Activated CD4-positive, CD25-positive, alpha-beta regulatory T cell (primary cell): Measurements from ENCODE around the gene CDH23.
A peak's percentile ranks its signal among the peaks of the same experiment; 100 is the strongest.

ENCODE experiments used
- DNase-seq, 4 experiments: peaks; one replicate each; lab custom pipeline; 2025; lab: John Stamatoyannopoulos, UW

The CDH23 gene

DNA sequence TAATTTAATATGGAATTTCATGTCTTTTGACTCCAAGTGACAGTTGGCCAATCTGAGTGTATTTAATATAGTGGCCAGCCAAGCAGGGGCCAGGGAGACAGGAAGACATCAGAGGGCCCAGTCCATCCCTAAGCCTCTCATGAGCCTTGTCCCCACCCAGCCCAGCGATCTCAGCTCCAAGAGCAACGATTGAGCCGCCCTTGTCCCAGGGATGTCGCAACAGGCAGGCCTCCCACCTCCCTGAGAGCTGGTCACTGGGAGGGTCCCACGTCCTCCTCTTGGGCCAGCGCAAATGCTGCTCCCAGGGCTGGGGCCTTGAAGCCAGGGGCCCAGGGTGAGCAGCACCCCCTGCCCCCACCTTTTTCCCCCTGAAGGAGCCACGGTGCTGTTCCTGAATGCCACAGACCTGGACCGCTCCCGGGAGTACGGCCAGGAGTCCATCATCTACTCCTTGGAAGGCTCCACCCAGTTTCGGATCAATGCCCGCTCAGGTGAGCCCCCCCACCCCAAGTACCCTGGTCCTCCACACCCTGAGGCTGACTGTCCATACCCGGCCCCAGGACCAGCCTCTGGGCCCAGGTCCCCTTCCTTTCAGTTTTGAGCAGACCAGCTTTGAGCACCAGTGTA is 293.5 kb downstream of the CDH23 start:
- no peak for DNase-seq

DNA sequence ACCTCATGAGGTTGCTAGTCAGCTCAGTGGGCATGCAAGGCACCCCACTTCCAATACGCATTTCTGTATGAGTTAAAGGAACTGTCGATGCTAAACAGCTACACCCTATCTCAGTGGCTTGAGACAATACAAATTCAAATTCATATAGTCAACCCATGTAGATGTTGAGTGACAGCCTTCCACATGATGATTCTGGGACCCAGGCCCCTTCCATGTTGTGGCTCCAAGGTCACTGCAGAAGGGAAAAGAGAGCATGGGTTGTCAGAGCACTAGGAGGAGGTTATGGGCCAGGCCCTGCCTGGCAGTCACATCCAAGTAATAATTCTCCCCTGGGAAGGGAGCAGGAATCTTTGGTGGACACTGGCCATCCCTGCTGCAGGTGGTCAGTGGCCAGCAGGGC is 294.7 kb downstream of the CDH23 start:
- no peak for DNase-seq

GRCh38 chr10:71692598-71693306 is 296.0 kb downstream of the CDH23 start:
- DNase-seq: no peak

DNA sequence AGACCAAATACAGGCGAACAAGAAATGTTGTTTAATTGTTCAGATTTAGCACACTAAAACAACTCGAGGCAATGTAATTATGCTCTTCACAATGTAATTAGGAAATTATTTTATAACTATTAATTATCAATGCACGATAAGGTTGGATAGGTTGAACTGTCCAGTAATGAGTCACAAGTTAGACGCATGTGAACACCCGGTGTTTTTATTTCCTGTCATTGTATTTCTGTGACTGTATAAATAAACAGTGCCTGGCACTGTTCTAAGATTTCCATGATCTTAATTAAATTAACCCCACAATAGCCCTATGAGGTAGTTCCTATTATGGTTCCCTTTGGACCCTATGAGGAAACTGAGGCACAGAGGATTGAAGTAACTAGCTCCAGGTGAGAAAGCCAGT is 296.7 kb downstream of the CDH23 start:
- DNase-seq: no peak

DNA sequence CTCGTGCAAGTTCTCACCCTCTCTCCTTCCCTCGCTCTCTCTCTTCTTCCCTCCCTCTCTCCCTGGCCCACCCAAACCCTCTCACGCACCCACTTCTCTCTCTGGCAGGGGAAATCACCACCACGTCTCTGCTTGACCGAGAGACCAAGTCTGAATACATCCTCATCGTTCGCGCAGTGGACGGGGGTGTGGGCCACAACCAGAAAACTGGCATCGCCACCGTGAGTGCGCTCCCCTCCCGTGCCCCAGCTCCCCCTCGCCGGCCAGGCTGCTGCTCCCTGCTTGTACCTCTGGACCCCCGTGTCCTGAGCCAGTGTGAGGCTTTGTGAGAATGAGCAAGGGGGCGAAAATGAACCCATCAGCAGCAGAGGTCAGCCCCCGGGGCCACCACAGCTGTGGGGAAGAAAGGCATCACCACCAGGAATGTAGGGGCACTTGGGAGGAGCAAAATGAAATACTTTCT is 297.4 kb downstream of the CDH23 start:
- DNase-seq: no peak

DNA sequence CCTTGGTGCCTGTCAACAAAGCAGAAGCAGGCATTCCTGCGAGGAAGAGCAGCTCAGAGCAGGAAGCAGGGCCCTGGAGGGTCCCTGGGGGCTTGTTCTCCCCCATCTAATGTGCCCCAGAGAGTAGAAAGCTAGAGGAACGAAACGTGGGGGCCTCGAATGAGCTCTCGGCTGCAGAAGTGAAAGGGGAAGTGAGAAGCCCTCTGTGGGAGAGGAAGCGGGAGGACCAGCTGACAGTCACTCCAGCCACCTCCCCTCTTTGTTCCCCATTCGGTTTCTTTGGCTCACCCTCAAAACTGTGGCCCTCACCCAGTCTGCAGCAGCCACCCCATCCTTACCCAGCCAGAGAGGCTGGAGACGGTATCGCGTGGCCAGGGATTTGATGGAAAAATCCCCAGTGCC is 297.8 kb downstream of the CDH23 start:
- DNase-seq: peak in 3 of 4 experiments; percentile 8 to 18 (median 12)

DNA sequence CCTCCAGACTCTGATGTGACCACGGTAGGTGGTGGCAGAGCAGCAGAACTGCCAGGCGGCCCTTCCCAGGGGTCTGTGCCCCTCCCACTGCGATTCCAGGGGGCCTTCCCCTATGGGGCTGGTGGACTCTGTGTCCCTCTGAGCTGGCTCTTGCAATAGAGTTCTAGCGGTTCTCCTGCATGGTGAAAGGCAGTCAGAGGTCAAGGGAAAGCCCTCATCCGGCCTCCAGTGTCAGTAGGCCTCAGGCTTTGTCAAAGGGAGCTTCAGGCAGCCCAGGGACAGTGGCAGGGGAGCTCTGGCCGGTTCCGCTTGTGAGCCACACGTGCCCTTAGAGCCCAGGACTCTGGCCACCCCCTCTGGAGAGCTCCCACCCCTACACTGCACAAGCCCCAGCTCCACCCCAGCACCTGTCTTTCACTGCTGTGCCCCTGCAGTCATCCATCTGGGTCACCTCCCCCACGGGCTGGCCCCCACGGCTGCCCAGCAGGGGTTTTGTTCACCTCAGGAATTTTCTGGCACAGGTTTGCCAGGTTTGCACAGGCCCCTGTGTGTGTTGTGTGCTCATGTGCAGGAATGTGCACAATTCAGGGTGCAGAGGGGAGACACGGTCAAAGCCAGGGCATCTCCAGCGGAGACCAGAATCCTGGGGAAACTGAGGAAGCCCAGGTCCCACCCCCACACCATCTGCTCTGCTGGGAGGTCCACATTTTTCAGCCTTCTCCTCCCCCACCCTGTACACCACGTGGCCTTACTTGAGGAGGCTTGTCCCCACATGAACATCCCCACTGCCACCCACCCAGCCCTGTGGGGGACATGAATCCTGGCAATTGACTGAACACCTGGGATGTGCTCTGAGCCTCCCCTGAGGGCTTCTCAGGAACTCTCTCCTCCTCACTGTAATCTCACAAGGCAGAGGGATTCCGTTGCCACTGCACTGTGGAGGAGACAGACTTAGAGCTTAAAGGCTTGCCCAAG is 299.1 kb downstream of the CDH23 start:
- DNase-seq: no peak

GRCh38 chr10:71696628-71697326 is 300.1 kb downstream of the CDH23 start:
- peak; percentile 22 to 50 (median 43) for DNase-seq

GRCh38 chr10:71697938-71698709 is 301.4 kb downstream of the CDH23 start:
- peak in 1 of 4 experiments; percentile 15 for DNase-seq

GRCh38 chr10:71698737-71699136 is 302.0 kb downstream of the CDH23 start:
- no peak for DNase-seq

DNA sequence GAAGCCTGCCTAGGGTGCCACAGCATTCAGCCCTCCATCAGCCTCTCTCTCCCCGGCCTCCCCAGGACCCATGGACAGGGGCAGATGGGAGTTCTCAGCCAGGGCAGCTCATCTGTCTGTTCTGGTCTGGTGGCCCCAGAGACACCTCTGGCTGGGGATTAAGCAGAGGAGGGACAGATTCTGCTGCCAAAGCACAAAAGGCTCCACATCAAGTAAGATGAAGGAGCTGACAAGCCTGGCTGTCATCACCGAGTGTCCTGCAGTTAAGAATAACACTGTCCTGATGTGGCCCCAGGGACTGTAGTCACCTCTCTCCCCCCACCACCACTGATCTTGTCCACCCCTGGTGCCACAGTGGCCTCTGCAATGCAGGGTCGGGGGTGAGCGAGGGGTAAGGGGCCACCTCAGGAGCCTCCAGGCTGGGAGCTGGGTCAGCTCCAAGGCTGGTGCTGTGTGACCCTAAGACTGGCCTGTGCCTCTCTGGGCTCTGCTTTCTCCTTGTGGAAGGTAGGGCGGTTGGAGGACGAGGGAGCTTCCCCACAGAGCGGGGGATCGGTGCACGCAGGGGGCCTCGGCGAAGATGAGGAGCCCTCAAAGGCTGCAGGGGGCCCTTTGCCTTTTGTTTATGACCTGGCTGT is 304.1 kb downstream of the CDH23 start:
- DNase-seq: no peak

DNA sequence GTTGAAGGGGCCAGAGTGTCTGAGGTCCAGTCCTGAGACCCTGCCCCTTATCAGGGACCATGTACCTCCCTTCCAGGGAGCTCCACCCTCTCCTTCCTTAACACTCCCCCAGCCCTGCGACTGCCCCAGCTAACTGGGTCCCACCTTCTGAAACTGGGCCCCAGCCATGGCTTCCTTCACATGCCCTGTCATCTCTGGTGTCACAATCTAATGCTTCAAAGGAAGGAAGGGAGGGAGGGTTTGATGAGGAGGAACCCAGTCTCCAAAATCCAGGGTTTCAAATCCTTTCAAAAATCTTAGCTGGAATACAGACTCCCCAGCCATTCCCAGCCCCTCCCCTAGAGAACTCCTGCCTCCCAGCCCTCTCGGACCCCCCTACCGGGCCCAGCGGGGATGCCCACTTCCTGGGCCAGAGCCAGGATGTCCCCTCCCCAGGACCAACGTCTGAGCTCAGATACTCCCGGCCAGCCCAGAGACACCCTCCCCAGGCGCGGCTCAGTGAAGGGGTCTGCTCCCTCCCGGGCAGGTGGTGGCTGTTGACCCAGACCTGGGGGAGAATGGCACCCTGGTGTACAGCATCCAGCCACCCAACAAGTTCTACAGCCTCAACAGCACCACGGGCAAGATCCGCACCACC is 304.9 kb downstream of the CDH23 start:
- no peak for DNase-seq

DNA sequence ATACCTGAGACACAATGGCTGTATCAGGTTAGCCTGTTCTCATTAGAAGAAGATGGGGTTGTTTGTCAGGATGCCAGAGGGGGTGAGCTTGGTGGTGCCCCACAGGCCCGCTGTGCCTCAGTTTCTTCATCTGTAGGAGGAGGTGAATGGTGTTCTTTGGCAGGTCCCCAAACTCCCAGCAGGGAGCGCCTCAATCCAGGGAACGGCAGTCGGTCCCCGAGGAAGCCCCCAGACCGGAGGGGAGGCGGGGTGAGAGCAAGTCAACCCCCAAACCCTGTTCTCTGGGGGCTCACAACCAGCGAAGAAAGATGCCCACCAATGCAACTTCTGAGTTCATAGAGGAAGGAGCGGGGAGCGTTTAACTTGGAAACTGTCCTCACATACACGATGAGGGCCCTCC is 306.9 kb downstream of the CDH23 start:
- DNase-seq: no peak

DNA sequence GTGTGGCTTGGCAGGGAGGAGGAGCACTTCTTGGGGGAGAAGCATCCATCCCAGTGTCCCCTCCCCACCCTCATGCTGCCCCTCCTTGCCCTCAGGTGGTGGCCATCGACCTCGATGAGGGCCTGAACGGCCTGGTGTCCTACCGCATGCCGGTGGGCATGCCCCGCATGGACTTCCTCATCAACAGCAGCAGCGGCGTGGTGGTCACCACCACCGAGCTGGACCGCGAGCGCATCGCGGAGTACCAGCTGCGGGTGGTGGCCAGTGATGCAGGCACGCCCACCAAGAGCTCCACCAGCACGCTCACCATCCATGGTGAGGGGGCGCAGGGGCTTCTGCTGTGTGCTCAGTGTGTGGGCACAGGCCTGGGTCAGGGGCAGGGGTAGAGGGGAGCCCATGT is 308.1 kb downstream of the CDH23 start:
- no peak for DNase-seq

GRCh38 chr10:71705582-71705981 is 308.9 kb downstream of the CDH23 start:
- no peak for DNase-seq

- no peak for DNase-seq
Measured at GRCh38 chr10:71706216-71707121, 309.7 kb downstream of the CDH23 start.

DNA sequence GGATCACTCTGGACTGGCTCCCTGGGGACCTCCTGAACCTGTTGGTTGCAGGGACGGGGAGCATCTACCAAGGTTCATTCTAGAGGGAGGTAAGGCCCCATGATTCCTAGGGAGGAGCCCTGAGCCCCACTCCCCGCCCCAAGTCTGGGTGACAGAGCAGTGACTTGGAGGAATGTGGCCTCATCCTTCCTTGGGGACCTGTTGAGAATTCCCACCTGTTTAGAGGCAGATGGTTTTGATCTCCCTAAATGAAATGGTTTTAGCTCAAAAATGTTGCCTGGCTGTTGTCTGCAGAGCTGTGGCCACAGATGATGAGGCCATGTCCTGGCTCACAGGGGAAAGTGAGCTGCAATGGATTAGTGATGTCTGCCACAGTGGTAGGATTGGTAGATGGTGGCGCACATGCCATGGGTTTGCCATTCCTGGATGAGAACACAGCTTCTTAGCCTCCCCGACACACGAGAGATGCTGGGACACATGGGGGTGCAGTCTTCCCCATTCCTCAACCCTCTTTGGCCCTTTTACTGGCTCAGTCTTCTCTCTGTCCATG is 310.6 kb downstream of the CDH23 start:
- DNase-seq: no peak

GRCh38 chr10:71708301-71708703 is 311.6 kb downstream of the CDH23 start:
- DNase-seq: peak; percentile 26 to 54 (median 34)
